ENCODE data around the gene NCAN. TPM values are rescaled to one million over a fixed set of nuclear protein-coding genes. Genes with fewer than 3 reads are reported as not detected.

NCAN gene
- total and polyA plus RNA-seq, 2 of the 8 experiments (the other 6 are each of a cell fraction or from before 2014, with no cell fraction given) = 2.7 TPM

- CTCF ChIA-PET (ENCODE audit: partially characterized antibody) = no interaction called here
These were observed 11.3 kb downstream of the NCAN start for GRCh38 chr19:19223060-19223459.

More at GRCh38 chr19:19223060-19223459, 11.3 kb downstream of the NCAN start:
- no peak for FAIRE-seq
- H3K9ac ChIP-seq (replicated peaks in 1 of 4; ENCODE audit: extremely low read depth in 1 of 4, low read depth in 3 of 4, low read length in 3 of 4) = no peak overlapping the region
- no peaks in the 10 kb centered on the region for H4K20me1 ChIP-seq (replicated peaks in 1 of 2; ENCODE audit: control insufficient read depth in 1 of 2, insufficient read depth in 2 of 2, low read length in 2 of 2)
- 95% methylated on average over 5 of the region's 5 CpGs; no CpG with 5 or more reads in 1 of the 2 experiments for WGBS, 2 experiments (ENCODE audit: extremely low coverage in 1 of 2, insufficient coverage in 1 of 2, insufficient read length in 1 of 2, insufficient replicate concordance in 2 of 2, low coverage in 1 of 2, low lambda C conversion rate in 2 of 2, missing lambda C conversion rate in 1 of 2)
- H3K4me2 ChIP-seq (ENCODE audit: insufficient read depth in 1 of 2, low read depth in 2 of 2, low read length in 2 of 2) = no peak overlapping the region
- no peak overlapping the region for H3K56ac ChIP-seq (replicated peaks; ENCODE audit: insufficient read length, low read depth, low read length)
- H2BK5ac ChIP-seq (ENCODE audit: low read depth, low read length) = no peak overlapping the region
- H3K9me3 ChIP-seq (ENCODE audit: insufficient read depth in 2 of 2, low read depth in 1 of 2, low read length in 1 of 2) = peaks cover 4 to 5% of the 10 kb centered on the region in 2 experiments; a peak in 2 of 4 replicates
- H2AK5ac ChIP-seq (ENCODE audit: low read depth, low read length) = no peak overlapping the region
- no peak overlapping the region for H4K8ac ChIP-seq (ENCODE audit: extremely low read depth, insufficient read depth, low read length)
- no peak overlapping the region for H2BK20ac ChIP-seq (ENCODE audit: low read length)
- H3K4me3 ChIP-seq (ENCODE audit: extremely low read depth in 1 of 4, insufficient read depth in 2 of 4, low read depth in 3 of 4, low read length in 4 of 4) = no peak overlapping the region
- DNase-seq (ENCODE audit: low read depth in 1 of 2, low spot score in 2 of 2) = no peak
- H4K91ac ChIP-seq (replicated peaks; ENCODE audit: insufficient read length, low read length) = no peak overlapping the region
- H3K14ac ChIP-seq (ENCODE audit: insufficient read length) = no peak overlapping the region
- H4K5ac ChIP-seq (ENCODE audit: insufficient read length, low read depth, low read length) = no peak overlapping the region
- no peak for TF ChIP-seq E2F6 (IDR thresholded peaks at IDR 0.05)
- no peak for TF ChIP-seq ASH2L (IDR thresholded peaks at IDR 0.05; ENCODE audit: low read length)
- TF ChIP-seq KDM1A (IDR thresholded peaks at IDR 0.05; ENCODE audit: borderline replicate concordance, low read length) = no peak
- TF ChIP-seq PHF8 (conservative IDR thresholded peaks at IDR 0.05; ENCODE audit: low read depth, low read length) = no peak
- no peak for TF ChIP-seq CTCF (IDR thresholded peaks at IDR 0.05; ENCODE audit: control extremely low read depth in 1 of 3, insufficient read depth in 1 of 3, low read depth in 1 of 3, low read length in 3 of 3)
- TF ChIP-seq ATF2 (IDR thresholded peaks at IDR 0.05; ENCODE audit: low read length) = no peak
- TF ChIP-seq NRF1 (IDR thresholded peaks at IDR 0.05; ENCODE audit: low read depth, low read length) = no peak
- H2BK120ac ChIP-seq (replicated peaks; ENCODE audit: low read depth, low read length) = no peak overlapping the region
- H3K27me3 ChIP-seq (replicated peaks in 1 of 4; ENCODE audit: control insufficient read depth in 3 of 4, extremely low read depth in 1 of 4, insufficient read depth in 3 of 4, low read length in 3 of 4) = peaks cover 2 to 17% (median 11%) of the 10 kb centered on the region in 4 experiments
- no peak overlapping the region for H3K4ac ChIP-seq (replicated peaks; ENCODE audit: insufficient read length, low read depth, low read length)
- no peak overlapping the region for H3K27ac ChIP-seq (ENCODE audit: low read depth, low read length)
- H3K4me1 ChIP-seq (replicated peaks in 1 of 4; ENCODE audit: control insufficient read depth in 3 of 4, insufficient read depth in 4 of 4, low read length in 3 of 4) = peaks cover 0 to 7% (median 3%) of the 10 kb centered on the region in 4 experiments; a peak in 4 of 7 replicates
- H3K23me2 ChIP-seq (ENCODE audit: low read depth, low read length) = peaks cover 5% of the 10 kb centered on the region; the same call in 1 of the 2 replicates
- no peak overlapping the region for H2BK15ac ChIP-seq (ENCODE audit: low read length)
- H3K23ac ChIP-seq (ENCODE audit: insufficient read length) = no peak overlapping the region
- no peaks in the 10 kb centered on the region for H3K79me1 ChIP-seq (ENCODE audit: low read depth, low read length)
- no peak overlapping the region for H2AFZ ChIP-seq (ENCODE audit: low read length)
- no peaks in the 10 kb centered on the region for H3K36me3 ChIP-seq (ENCODE audit: control insufficient read depth in 2 of 4, insufficient read depth in 4 of 4, low read length in 3 of 4)
- no peak overlapping the region for H3K18ac ChIP-seq (ENCODE audit: extremely low read depth, low read length)
- H2BK12ac ChIP-seq (ENCODE audit: low read depth, low read length) = no peak overlapping the region
- POLR2A ChIA-PET (ENCODE audit: partially characterized antibody) = no interaction called here
- H3K79me2 ChIP-seq (ENCODE audit: control insufficient read depth in 1 of 2, insufficient read depth in 2 of 2, low read length in 2 of 2) = no peaks in the 10 kb centered on the region
